PC-3 (cell line): ENCODE results near the gene MED8.

Source experiments
- CTCF ChIP-seq: fragments of 300-600 bp; sonication (generic); conservative IDR thresholded peaks from 2 replicates; pipeline ENCODE4 v1.5.1; 2017; ENCODE audit warnings: antibody characterized with exemption, low read depth, mild to moderate bottlenecking, low read length
- EZH2 ChIP-seq: fragments of 300-600 bp; sonication (generic); IDR thresholded peaks from one replicate; pipeline ENCODE4 v1.6.1; 2017; ENCODE audit warnings: antibody characterized with exemption, mild to moderate bottlenecking, low read length; ENCODE audit not compliant: unreplicated experiment
- EZH2phosphoT487 ChIP-seq: fragments of 300-600 bp; sonication (generic); IDR thresholded peaks from 2 replicates; pipeline ENCODE4 v1.6.1; 2018; ENCODE audit warnings: mild to moderate bottlenecking, antibody characterized with exemption, low read length, borderline replicate concordance

GRCh38 chr1:43357251-43357650 lies 32.3 kb downstream of the MED8 start:
- TF ChIP-seq CTCF (no peak), EZH2 (no peak), EZH2phosphoT487 (no peak)
